ENCODE results near the gene C1QTNF2. TPM values are rescaled to one million over a fixed set of nuclear protein-coding genes. Genes with fewer than 3 reads are reported as not detected.

C1QTNF2 gene
- total RNA-seq, 1 experiment from 2014 or later: not detected

- ChIA-PET POLR2A (no interaction called here), CTCF (interaction anchor here (0.6 to 2.7 kb wide), 8 partner anchors 19 to 953 kb away, joined by 3 to 14 read pairs (median 3); no protein-coding TSS in a partner anchor)
- Mint-ChIP-seq H3K4me3 (ENCODE audit: unreplicated experiment) (no peak overlapping the region), H3K9me3 (ENCODE audit: unreplicated experiment) (no peaks in the 10 kb centered on the region), H3K4me1 (ENCODE audit: insufficient read depth, unreplicated experiment) (peaks cover 7% of the 10 kb centered on the region), H3K36me3 (ENCODE audit: insufficient read depth, unreplicated experiment) (no peaks in the 10 kb centered on the region), H3K27me3 (ENCODE audit: insufficient read depth, unreplicated experiment) (no peaks in the 10 kb centered on the region), H3K27ac (ENCODE audit: low read depth, unreplicated experiment) (no peak overlapping the region)
- BruUV-seq (replicated peaks): no TSS peak
- no peak for DNase-seq (ENCODE audit: unreplicated experiment)
- intact Hi-C loops (cut with micrococcal nuclease): no loop called here
- no peak for TF ChIP-seq CTCF (IDR thresholded peaks at IDR 0.05; ENCODE audit: unreplicated experiment)
These were observed 7.2 kb downstream of the C1QTNF2 start for GRCh38 chr5:160363211-160363610.

GRCh38 chr5:160361624-160362228, 8.7 kb downstream of the C1QTNF2 start:
- no peak for DNase-seq (ENCODE audit: unreplicated experiment)
- no TSS peak for BruUV-seq (replicated peaks)
- Mint-ChIP-seq H3K27ac (ENCODE audit: low read depth, unreplicated experiment) (no peak overlapping the region), H3K4me3 (ENCODE audit: unreplicated experiment) (no peak overlapping the region), H3K36me3 (ENCODE audit: insufficient read depth, unreplicated experiment) (no peaks in the 10 kb centered on the region), H3K9me3 (ENCODE audit: unreplicated experiment) (no peaks in the 10 kb centered on the region), H3K27me3 (ENCODE audit: insufficient read depth, unreplicated experiment) (no peaks in the 10 kb centered on the region), H3K4me1 (ENCODE audit: insufficient read depth, unreplicated experiment) (peaks cover 7% of the 10 kb centered on the region)
- ChIA-PET POLR2A (interaction anchor here (0.6 kb wide), 1 partner anchor 346 kb away, joined by 3 read pairs; no protein-coding TSS in a partner anchor), CTCF (interaction anchor here (0.5 to 1.4 kb wide), 4 partner anchors 16 to 163 kb away, joined by 3 to 6 read pairs (median 3); no protein-coding TSS in a partner anchor)
- intact Hi-C loops (cut with micrococcal nuclease): no loop called here
- TF ChIP-seq CTCF (IDR thresholded peaks at IDR 0.05; ENCODE audit: unreplicated experiment): no peak

DNA sequence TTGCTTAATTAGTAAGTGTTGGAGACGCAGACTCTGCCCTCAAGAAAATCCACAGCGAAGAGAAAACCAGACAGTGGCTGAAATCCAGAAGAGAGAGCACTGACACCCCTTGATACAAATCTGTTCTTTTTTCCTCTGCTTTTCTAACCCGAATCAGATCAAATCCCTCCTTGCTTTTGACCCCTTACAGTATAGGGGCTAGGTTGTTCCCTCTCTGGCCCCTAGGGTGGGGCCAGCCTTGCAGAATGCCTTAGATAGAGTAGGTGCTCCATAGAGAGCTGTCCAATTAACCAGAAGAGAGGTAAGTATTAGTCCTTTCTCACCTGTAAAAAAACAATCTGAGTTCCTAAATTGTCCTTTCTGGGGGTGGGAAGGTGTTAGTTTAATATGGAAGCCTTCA, 10.1 kb downstream of the C1QTNF2 start:
- Mint-ChIP-seq H3K27ac (ENCODE audit: low read depth, unreplicated experiment) (no peak overlapping the region), H3K4me3 (ENCODE audit: unreplicated experiment) (no peak overlapping the region), H3K4me1 (ENCODE audit: insufficient read depth, unreplicated experiment) (peaks cover 7% of the 10 kb centered on the region), H3K27me3 (ENCODE audit: insufficient read depth, unreplicated experiment) (no peaks in the 10 kb centered on the region), H3K36me3 (ENCODE audit: insufficient read depth, unreplicated experiment) (no peaks in the 10 kb centered on the region), H3K9me3 (ENCODE audit: unreplicated experiment) (no peaks in the 10 kb centered on the region)
- ChIA-PET POLR2A (no interaction called here), CTCF (interaction anchor here (0.7 to 4.3 kb wide), 8 partner anchors 12 to 338 kb away, joined by 3 to 25 read pairs (median 3); no protein-coding TSS in a partner anchor)
- BruUV-seq (replicated peaks): no TSS peak
- intact Hi-C loops (cut with micrococcal nuclease): no loop called here
- no peak for DNase-seq (ENCODE audit: unreplicated experiment)
- TF ChIP-seq CTCF (IDR thresholded peaks at IDR 0.05; ENCODE audit: unreplicated experiment): no peak

DNA sequence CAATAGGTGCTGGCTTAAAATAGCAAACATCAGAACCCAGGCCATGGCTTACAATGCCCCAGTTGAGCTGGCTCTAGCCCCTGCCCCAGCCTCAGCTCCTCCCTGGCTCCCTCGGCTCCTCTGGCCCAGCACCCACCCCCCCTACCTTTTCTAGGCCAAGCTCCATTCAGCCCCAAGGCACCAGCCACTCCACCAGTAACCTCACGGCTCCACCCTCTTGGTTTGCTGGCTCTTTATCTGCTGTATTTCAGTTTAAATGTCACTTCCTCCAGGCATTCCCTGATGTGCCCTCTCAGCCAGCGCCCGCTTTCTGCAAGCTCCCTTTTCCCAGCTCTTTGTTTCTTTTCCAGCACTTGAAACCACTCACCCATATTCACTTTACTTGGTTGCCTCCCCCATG, 10.6 kb downstream of the C1QTNF2 start:
- intact Hi-C loops (cut with micrococcal nuclease): no loop called here
- no peak for DNase-seq (ENCODE audit: unreplicated experiment)
- peaks cover 7% of the 10 kb centered on the region for H3K4me1 Mint-ChIP-seq (ENCODE audit: insufficient read depth, unreplicated experiment)
- ChIA-PET POLR2A (interaction anchor here (0.7 kb wide), 1 partner anchor 161 kb away, joined by 3 read pairs; no protein-coding TSS in a partner anchor), CTCF (interaction anchor here (0.7 to 4.3 kb wide), 5 partner anchors 11 to 338 kb away, joined by 3 to 25 read pairs (median 4); no protein-coding TSS in a partner anchor)
- H3K9me3 Mint-ChIP-seq (ENCODE audit: unreplicated experiment): no peaks in the 10 kb centered on the region
- no peak overlapping the region for H3K4me3 Mint-ChIP-seq (ENCODE audit: unreplicated experiment)
- H3K36me3 Mint-ChIP-seq (ENCODE audit: insufficient read depth, unreplicated experiment): no peaks in the 10 kb centered on the region
- TF ChIP-seq CTCF (IDR thresholded peaks at IDR 0.05; ENCODE audit: unreplicated experiment): no peak
- H3K27me3 Mint-ChIP-seq (ENCODE audit: insufficient read depth, unreplicated experiment): no peaks in the 10 kb centered on the region
- BruUV-seq (replicated peaks): no TSS peak
- H3K27ac Mint-ChIP-seq (ENCODE audit: low read depth, unreplicated experiment): no peak overlapping the region
